B cell (primary cell): ENCODE measurements around the gene IMMP2L.

Source experiments
- EZH2 ChIP-seq: IDR thresholded peaks from 2 replicates; pipeline ENCODE4 v1.6.1; 2012; ENCODE audit warnings: borderline replicate concordance, low read depth, mild to moderate bottlenecking, moderate library complexity, low read length; ENCODE audit not compliant: insufficient read depth, poor library complexity, severe bottlenecking
- TF ChIP-seq, protein P1 (sequence below): fragments of 200-600 bp; IDR thresholded peaks from one replicate; pipeline ENCODE4 v1.8.0; 2022; ENCODE audit warnings: antibody characterized with exemption, mild to moderate bottlenecking

DNA sequence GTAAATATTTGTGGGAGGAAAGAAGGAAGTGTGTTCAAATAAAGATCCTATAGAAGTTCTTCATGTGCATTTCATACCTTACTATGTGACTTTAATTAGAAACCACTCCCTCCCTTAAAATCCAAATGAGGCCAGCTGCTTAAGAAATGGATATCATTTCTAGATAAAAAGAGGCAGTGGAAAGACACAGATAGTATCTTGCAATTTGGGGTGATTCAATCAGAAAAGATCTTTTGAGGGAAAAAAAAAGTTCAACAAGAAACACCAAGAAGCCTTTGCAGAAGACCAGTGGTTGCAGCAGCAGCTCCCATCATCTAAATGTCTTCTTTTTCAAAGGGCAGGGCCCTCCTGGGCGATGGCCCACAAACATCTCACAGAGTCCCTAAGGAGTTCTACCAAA lies 271.3 kb downstream of the IMMP2L start:
- TF ChIP-seq, protein P1, sequence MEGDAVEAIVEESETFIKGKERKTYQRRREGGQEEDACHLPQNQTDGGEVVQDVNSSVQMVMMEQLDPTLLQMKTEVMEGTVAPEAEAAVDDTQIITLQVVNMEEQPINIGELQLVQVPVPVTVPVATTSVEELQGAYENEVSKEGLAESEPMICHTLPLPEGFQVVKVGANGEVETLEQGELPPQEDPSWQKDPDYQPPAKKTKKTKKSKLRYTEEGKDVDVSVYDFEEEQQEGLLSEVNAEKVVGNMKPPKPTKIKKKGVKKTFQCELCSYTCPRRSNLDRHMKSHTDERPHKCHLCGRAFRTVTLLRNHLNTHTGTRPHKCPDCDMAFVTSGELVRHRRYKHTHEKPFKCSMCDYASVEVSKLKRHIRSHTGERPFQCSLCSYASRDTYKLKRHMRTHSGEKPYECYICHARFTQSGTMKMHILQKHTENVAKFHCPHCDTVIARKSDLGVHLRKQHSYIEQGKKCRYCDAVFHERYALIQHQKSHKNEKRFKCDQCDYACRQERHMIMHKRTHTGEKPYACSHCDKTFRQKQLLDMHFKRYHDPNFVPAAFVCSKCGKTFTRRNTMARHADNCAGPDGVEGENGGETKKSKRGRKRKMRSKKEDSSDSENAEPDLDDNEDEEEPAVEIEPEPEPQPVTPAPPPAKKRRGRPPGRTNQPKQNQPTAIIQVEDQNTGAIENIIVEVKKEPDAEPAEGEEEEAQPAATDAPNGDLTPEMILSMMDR, result no peak
- TF ChIP-seq EZH2, result no peak
